Type B pancreatic cell (in vitro differentiated cells): ENCODE data around the gene CYSRT1. TPM values are rescaled to one million over a fixed set of nuclear protein-coding genes. Genes with fewer than 3 reads are reported as not detected.
"Not testable (repeated sequence)": the region's sequence is repeated elsewhere in the genome, so short reads cannot be mapped to it uniquely, and the experiment has no call there.

ENCODE experiments used
- DNase-seq: peaks from one replicate; pipeline ENCODE4 v3.0.0; 2021; ENCODE audit warnings: mixed read lengths; ENCODE audit not compliant: unreplicated experiment; ENCODE audit errors: extremely low spot score
- H3K27ac Mint-ChIP-seq: 2 replicates; pipeline ENCODE4 v1.8.0; 2021; ENCODE audit warnings: mild to moderate bottlenecking, mixed read lengths
- H3K27me3 Mint-ChIP-seq: 2 replicates; pipeline ENCODE4 v1.8.0; 2021; ENCODE audit warnings: mixed read lengths
- H3K36me3 Mint-ChIP-seq: 2 replicates; pipeline ENCODE4 v1.8.0; 2021; ENCODE audit warnings: mixed read lengths
- H3K4me1 Mint-ChIP-seq: one replicate; pipeline ENCODE4 v1.8.0; 2021; ENCODE audit warnings: mixed read lengths; ENCODE audit not compliant: unreplicated experiment
- H3K4me3 Mint-ChIP-seq: 2 replicates; pipeline ENCODE4 v1.8.0; 2021; ENCODE audit warnings: mild to moderate bottlenecking, mixed read lengths
- H3K9me3 Mint-ChIP-seq: 2 replicates; pipeline ENCODE4 v1.8.0; 2021; ENCODE audit warnings: mixed read lengths
- total RNA-seq: library from RNA; stranded (reverse); gene quantifications from 2 replicates; pipeline ENCODE4 v1.2.1, GENCODE V29; 2021; ENCODE audit warnings: low replicate concordance
- TF ChIP-seq, protein P1 (sequence below): fragments of 200-600 bp; sonication (generic); conservative IDR thresholded peaks from 2 replicates; pipeline ENCODE4 v1.5.0; 2021; ENCODE audit warnings: antibody characterized with exemption, mild to moderate bottlenecking

The CYSRT1 gene
- total RNA-seq, 1 donor from 2014 or later: 1.5 TPM

DNA sequence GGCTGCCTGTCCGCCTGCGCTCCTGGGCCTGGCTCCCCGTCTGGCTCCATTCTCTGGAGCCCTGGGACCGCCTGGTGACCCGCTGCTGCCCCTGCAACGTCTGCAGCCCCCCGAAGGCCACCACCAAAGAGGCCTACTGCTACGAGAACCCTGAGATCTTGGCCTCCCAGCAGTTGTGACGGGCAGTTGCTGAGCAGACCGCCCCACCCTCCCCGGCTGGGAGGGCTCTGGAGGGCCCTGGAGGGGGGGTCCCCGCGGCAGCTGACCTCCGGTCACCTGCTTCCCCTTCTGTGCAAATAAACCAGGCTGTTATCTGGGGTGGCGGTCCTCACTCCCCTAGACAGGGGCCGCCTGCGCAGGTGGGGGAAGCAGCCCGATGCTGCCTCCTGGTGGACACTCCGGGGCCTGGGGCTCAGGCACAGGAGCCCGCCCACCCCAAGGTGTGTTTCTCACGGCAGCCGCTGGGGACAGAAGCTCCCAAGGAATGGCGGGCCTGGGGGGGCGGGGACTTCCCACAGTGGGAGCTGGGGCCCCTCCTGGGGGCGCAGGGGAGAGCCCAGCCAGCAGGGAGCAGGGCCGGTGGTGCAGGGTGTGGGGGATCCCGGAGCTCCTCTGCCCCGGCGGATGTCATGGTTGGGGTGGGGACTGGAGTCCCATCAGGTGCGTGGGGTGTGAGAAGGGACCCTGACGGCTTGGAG lies 11.4 kb downstream of the CYSRT1 start:
- Mint-ChIP-seq H3K27me3 (peaks cover 4% of the 10 kb centered on the region), H3K4me3 (no peak overlapping the region)

DNA sequence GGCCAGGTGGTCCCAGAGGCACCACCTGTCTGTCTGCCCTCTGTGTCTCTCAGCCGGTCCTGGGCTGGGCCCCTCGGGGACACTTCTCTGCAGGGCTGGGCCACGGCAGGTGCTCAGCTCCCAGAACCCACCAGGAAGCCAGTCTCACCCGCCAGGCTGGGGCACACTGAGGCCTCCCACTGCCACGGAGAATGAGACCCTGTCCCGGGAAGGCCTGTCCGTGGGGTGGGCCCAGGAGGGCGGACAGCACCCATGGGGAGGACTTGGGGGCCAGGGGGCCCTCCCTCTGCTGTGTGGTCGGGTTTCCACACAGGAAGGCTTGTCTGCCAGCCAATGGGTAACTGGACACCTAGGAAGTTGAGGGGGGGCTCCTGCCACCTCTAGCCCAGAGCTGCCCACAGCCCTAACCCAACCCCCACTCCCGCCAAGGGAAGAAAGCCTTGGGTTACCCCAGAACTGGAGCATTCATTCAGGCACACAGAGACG lies 12.0 kb downstream of the CYSRT1 start:
- TF ChIP-seq, protein P1, sequence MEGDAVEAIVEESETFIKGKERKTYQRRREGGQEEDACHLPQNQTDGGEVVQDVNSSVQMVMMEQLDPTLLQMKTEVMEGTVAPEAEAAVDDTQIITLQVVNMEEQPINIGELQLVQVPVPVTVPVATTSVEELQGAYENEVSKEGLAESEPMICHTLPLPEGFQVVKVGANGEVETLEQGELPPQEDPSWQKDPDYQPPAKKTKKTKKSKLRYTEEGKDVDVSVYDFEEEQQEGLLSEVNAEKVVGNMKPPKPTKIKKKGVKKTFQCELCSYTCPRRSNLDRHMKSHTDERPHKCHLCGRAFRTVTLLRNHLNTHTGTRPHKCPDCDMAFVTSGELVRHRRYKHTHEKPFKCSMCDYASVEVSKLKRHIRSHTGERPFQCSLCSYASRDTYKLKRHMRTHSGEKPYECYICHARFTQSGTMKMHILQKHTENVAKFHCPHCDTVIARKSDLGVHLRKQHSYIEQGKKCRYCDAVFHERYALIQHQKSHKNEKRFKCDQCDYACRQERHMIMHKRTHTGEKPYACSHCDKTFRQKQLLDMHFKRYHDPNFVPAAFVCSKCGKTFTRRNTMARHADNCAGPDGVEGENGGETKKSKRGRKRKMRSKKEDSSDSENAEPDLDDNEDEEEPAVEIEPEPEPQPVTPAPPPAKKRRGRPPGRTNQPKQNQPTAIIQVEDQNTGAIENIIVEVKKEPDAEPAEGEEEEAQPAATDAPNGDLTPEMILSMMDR: no peak
- H3K27me3 Mint-ChIP-seq: peaks cover 4% of the 10 kb centered on the region
- DNase-seq: no peak
- H3K27ac Mint-ChIP-seq: no peak overlapping the region
- H3K4me1 Mint-ChIP-seq: peaks cover 9% of the 10 kb centered on the region
- H3K36me3 Mint-ChIP-seq: peaks cover 4% of the 10 kb centered on the region
- no peak overlapping the region for H3K4me3 Mint-ChIP-seq
- no peaks in the 10 kb centered on the region for H3K9me3 Mint-ChIP-seq

More for the DNA sequence above, 11.4 kb downstream of the CYSRT1 start:
- TF ChIP-seq, protein P1: peak; percentile 100
- peak; percentile 93 for DNase-seq
- no peaks in the 10 kb centered on the region for H3K9me3 Mint-ChIP-seq
- H3K36me3 Mint-ChIP-seq: peaks cover 4% of the 10 kb centered on the region
- peaks cover 9% of the 10 kb centered on the region for H3K4me1 Mint-ChIP-seq
- H3K27ac Mint-ChIP-seq: no peak overlapping the region

DNA sequence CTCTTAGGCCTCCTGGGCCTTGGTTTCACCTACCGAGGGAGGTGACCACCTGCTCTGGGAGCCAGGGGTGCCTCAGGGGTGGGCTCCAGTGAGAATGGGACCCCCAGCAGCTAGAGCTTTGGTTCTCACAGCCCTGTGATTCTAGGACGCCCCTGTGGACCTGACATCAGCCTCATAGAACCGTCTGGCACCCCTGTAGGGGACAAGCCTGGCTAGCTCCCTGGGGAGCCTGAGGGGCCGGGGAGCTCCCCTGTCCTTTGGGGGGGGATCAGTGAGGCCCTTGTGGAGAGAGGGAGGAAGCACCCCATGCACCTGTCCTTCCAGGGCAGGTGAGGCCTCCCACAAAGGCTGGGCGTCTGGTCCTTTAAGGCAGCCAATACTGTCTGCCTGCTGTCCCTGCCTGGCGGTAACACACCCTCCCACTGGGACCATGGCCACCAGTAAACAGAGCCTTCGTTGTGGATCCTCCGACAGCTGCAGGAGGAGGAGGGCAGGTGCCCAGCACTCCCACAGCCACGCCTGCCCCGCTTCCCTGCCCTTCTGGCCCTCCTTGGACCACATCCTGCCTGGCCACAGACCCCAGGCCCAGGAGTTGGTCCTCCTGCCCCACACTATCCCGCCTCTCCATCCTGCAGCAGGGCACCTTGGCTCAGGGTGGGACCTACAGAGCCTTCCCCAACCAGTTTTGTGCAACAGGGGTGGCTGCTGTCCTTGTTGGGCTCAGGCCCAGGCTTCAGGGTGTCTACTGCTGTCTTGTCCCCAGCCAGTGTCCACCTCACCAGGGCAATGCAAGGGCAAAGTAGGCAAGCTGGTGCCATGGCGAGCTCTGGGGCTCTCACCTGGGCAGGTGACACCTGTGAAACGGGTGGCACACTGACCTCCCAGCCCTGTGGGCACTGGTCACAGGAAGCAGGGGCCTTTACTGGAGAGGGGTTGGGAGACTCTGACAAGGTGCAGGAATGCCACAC lies 13.1 kb downstream of the CYSRT1 start:
- Mint-ChIP-seq H3K36me3 (peaks cover 13% of the 10 kb centered on the region), H3K4me3 (no peak overlapping the region), H3K9me3 (no peaks in the 10 kb centered on the region), H3K27ac (peak overlapping the region; percentile 26), H3K4me1 (peaks cover 17% of the 10 kb centered on the region), H3K27me3 (peaks cover 4% of the 10 kb centered on the region)
- TF ChIP-seq, protein P1: no peak
- DNase-seq: no peak

DNA sequence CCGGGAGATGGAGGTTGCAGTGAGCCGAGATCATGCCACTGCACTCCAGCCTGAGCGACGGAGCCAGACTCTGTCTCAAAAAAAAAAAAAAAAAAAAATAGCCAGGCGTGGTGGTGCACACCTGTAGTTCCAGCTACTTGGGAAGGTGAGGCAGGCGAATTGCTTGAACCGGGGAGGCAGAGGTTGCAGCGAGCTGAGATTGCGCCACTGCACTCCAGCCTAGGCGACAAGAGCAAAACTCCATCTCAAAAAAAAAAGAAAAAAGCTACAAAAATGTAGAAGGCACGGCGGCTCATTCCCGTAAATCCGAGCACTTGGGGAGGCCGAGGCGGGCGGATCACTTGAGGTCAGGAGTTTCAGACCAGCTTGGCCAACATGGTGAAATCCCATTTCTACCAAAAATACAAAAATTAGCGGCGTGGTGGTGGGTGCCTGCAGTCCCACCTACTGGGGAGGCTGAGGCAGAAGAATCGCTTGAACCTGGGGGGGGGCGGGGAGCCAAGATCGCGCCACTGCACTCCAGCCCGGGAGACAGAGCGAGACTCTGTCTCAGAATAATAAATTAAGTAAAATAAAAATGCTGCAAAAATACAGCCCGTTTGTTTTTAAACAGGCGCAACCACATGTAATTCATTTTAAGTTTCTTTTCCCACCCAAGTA lies 14.7 kb downstream of the CYSRT1 start:
- H3K9me3 Mint-ChIP-seq, DNase-seq, H3K27me3 Mint-ChIP-seq: not testable (repeated sequence)
- Mint-ChIP-seq H3K4me1 (peaks cover 26% of the 10 kb centered on the region), H3K36me3 (peaks cover 17% of the 10 kb centered on the region), H3K4me3 (peak overlapping the region; percentile 84), H3K27ac (peak overlapping the region; percentile 78)

DNA sequence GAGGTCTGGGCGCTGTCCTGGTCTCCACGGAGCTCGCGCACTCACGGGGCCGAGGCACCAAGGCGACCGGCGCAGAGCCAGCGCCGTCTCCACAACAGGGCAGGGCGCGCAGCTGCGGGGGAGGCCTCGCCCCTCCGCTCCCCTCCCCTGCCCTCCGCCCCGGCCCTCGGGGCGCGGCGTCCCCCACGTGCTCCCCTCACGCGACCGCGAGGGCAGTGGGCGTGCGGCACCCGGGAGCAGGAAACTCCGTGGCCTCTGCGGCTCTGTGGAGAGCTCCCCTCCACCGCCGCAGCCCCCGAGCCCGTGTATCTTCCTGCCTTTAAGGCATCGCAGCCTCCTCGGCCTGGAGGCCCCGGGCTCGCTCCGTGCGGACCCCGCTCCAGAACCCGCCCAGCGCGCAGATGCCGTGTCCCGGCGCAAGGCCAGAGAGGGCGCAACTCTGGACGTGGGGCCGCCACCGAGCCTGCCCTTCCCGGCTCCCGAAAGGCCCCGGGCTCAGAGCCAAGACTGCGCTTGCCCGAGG lies 15.4 kb downstream of the CYSRT1 start:
- no peaks in the 10 kb centered on the region for H3K9me3 Mint-ChIP-seq
- peaks cover 17% of the 10 kb centered on the region for H3K36me3 Mint-ChIP-seq
- peak overlapping the region; percentile 84 for H3K4me3 Mint-ChIP-seq
- H3K27me3 Mint-ChIP-seq: peaks cover 4% of the 10 kb centered on the region
- TF ChIP-seq, protein P1: peak; percentile 25
- peak overlapping the region; percentile 78 for H3K27ac Mint-ChIP-seq
- H3K4me1 Mint-ChIP-seq: peaks cover 26% of the 10 kb centered on the region
- DNase-seq: no peak
